Activated CD8-positive, alpha-beta memory T cell treated with anti-CD3 and anti-CD28 coated beads, Interleukin-2, amount 50 U/mL, for 24 hours (primary cell): Measurements from ENCODE around the gene PPDPF.

Experiments
- DNase-seq: peaks from one replicate; pipeline ENCODE4 v3.0.0-alpha.2; 2020; ENCODE audit errors: extremely low read depth

The PPDPF gene

DNA sequence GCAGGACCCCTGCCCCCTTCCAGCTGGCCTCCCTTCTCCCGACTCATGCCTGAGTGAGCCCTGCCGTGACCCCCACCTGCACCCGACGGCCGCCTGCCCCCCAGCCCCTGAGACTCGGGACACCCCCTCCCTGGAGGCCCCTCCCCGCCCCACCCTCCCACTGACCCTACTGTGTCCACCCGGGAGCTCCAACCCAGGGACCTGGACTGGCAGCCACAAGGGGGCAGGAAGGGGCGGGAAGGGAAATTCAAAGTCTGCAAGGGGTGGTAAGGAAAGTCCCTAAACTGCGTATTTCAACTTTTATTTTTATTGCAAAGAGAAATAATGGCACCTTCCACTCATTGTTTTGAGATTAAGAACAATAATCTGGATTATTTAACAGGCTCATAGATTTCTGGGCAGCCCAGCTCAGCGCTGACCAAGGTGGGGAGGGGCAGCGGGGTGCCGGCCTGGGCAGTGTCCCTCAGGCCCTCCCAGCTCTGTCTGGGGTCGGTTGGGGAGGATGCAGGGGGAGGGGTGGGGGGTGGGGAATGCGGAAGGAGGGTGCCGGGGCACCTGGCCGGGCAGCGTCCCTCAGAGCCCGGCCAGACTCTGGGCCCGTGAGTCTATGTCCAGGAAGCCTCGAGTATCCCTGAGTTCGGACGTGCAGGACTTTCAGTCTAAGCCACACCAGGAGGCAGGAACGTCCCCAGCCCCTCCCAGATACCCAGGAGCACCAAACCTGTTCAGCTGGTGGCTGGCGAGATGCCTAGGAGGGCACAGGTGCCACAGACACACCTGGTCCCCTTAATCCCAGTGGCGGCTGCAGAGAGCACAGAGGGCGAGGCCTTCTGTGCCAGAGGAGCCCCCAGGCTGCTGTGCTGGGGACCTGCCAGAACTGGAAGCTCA lies 17.9 kb downstream of the PPDPF start:
- DNase-seq, result no peak

DNA sequence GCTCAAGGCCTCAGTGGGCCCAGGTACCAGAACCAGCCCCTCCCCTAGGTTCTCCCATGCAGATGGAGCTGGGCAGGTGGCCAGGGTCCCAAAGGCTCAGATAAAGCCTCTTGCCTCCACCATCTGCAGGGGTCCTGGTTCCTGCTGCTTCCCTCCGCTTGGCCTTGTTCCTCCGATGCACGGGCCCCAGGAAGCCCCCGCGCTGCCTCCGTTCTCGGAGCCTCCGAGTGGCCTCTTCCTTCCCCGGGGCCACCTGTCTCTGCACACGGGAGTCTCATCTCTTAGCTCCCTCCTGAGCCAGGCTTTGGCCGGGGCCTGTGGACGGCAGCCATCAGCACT lies 18.5 kb downstream of the PPDPF start:
- no peak for DNase-seq

DNA sequence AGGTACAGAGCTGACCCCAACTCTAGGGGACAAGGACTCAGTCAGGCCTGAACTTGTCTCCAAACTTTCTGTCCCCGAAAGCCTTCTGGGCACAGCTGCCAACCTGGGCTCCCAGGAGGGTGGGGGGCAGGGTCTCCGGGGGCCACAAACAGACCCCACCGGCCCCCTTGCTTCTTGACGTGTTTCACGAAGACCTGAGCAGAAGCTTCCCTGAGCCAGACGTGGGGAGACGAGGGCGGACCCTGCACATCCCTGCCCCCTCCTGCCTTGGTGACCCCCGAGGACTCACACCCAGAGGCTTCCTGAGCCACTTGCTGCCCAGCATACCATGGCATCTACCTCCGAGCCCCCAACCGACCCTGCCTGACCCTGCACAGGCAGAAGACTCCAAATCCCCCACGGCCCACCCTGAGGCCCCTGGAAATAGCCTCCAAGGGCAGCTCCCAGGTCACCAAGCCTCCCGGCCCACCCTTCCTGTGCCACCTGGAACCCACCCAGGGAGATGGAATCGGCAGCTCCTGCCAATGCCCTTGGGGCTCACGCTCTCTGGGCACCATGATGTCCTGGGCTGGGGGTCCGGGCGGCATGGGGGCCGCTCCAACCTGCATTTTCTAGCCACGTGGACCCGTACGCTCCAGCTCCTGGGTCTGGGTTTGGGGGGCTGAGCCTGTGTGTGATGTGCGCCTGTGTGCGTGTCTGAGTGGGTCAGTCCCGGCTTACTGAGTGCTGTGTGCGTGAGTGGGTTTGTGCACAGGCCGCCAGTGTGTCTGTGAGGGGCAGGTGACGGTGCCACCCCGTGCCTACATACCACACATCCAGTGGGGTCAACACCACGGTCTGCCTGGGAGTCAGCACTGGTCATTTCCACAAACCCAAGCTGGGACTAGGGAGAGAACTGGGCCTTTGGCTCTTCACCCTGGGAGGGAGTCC lies 19.1 kb downstream of the PPDPF start:
- no peak for DNase-seq

DNA sequence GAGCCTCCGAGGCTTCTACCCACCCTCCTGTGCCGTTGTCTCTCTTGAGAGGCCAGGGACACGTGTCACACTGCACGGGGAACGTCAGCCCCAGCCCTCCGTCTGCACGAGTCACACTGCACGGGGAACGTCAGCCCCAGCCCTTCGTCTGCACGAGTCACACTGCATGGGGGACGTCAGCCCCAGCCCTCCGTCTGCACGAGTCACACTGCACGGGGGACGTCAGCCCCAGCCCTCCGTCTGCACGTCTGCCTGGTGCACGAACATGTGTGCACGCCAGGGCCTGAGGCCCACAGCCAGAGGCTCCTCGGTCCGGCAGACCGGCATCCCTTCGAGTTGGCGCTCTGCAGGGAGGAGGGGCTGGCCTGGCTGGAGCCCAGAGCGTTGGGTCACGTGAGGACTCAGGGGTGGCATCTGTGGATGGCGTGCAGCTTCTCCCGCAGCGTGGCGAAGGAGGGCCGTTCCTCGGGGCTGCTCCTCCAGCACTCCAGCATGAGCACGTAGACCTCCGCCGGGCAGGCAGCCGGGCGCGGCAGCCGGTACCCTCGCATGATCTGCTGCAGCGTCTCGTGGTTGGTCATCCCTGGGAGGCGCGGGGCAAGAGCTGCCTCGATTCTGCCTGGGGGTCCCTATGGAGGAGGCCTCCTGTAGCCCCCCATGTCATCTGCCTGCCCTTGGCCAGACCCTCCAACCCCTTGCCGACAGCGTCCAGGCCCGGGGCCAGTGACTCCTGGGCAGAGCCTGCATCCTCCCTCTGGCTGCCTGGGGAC lies 20.0 kb downstream of the PPDPF start:
- DNase-seq, result no peak

DNA sequence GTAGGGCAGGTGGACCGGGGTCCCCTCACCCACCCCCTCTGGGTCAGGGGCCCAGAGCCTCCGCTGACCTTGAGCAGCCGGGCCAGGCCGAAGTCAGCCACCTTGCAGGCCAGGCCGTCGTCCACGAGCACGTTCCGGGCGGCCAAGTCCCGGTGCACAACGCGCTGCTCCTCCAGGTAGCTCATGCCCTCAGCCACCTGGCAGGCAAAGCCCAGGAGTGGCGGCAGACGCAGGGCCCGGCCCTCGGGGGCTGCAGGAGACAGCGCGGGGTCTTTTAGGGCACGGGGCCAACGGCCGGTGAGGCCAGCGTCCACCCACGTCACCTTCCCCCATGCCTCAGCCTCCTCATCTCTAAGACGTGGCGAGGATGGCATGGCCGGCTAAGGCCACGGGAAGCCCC lies 20.8 kb downstream of the PPDPF start:
- no peak for DNase-seq

DNA sequence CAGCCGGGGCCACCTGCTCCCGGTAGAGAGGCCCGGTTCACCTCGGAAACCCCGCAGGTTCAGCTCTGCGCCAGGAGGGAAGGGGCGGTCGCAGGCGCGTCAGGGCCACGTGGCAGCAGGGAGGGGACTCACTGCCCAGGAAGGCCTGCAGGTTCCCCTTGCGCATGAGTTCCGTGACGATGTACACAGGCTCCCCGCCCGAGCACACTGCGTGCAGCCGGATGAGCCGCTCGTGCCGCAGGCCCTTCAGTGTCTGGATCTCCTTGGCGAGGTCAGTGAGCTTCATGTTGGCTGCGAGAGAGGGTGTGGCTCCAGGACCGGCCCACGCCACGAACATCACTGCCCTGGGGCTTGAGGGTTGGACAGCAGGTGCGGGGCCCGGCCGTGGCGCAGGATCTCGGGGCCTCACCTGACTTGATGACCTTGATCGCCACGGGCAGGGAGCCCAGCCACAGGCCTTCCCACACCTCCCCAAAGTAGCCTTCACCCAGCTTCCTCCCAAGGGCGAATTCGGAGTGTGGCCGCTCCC lies 21.5 kb downstream of the PPDPF start:
- no peak for DNase-seq

DNA sequence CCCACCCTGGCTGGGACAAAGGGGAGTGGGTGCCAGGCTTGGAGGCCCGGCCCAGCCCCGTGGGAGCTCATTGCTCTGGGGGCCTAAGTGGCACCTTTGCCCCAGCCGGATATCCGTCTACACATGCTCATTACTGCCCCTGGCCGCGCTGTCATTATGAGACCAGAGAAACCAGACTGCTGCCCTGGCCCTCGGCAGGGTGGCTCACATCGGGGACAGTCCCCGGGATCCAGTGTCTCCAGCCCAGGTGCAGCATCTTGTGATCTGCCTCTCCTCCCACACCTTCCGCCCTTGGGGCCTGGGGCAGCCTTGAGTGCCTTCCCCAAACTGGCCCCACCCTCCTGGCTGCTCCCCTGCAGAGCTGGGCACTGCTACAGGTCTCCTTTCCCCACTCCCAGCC lies 22.1 kb downstream of the PPDPF start:
- DNase-seq, result no peak

DNA sequence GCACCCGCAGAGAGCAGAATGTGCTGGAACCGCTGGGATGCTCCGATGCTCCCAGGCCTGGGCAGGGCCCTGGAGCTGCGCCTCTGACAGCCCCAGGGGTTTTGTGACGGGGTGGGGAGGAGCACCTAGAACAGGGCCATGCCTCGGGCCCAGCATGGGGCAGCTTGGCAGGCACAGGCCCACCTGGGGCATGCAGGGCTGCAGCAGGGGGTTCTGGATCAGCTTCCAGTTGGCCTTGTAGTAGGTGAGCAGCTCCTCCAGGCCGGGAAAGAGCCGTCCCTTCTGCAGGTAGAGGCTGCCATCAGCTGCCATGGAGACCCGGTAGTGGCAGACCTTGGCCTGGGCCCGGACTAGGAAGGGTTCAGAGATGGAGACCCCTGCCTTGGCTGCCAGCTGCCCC lies 22.6 kb downstream of the PPDPF start:
- DNase-seq, result no peak

DNA sequence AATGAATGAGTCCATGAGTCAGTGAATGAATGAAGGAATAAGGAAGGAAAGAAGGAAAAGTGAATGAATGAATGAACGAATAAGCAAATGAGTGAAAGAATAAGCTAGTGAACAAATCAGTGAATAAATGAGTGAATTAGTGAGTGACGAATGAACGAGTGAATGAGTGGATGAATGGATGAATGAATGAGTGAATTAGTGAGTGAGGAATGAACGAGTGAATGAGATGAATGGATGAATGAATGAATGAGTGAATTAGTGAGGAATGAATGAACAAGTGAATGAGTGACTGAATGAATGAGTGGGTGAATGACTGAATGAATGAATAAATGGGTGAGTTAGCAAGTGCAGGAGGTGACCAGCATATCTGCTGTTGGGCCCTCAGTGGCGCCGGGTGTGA lies 23.2 kb downstream of the PPDPF start:
- DNase-seq, result no peak

DNA sequence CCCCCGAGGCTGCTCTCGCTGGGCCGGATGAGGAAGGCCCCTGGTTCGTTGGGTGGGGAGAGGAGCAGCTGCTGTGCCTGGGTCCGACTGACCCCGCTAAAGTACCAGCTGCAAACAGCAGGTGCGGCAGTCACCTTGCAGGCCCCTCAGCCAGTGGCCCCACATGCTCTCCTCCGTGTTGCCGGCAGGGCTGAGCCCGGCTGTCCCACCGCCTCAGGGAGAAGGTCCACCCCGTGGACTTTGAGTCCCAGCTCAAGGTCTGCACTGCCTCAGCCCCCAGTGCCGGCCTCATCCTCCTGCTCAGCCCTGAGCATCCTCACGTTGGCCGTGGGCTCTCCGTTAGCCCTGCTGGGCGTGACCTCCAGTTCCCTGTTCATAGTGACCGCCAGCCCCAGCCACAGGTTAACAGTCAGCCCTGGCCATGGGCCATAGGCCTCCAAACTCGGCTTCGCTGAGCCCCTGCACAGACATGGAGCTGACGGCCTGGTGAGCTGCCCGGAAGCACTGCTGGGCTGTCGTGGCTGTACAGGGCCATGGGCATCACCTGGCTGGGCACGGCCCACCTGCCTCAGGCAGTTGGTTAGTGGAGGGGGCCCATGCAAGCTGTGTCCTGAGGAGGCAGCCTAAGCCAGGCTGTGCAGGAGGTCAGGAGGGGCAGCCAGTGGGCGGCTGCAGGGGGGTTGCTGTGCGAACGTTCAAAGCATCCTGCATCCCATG lies 23.8 kb downstream of the PPDPF start:
- DNase-seq, result no peak

DNA sequence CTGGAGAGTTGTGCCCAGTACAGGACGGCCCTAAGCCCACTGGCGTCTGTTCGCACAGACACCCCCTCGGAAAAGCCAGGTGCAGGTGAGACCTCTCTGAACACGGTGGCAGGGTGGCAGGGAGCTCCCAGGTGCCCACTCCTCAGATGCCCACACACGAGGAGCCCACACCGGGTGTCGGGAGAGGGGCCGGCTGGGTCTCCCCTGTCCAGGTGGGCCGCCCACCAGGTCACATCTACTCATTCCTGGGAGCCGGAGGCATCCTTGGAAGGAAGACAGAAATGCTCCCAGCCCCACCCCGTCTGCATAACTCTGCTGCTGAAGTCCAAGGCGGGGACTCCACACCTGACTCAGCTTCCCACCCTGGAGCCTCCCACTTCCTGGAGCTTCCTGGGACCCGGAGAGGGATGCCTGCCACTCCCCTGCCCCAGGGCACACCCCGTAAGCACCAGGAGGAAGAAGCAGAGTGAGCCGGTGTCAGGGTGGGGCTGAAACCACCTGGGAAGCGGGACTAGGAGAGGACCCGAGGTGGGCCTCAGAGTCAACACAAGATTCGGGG lies 24.5 kb downstream of the PPDPF start:
- no peak for DNase-seq

DNA sequence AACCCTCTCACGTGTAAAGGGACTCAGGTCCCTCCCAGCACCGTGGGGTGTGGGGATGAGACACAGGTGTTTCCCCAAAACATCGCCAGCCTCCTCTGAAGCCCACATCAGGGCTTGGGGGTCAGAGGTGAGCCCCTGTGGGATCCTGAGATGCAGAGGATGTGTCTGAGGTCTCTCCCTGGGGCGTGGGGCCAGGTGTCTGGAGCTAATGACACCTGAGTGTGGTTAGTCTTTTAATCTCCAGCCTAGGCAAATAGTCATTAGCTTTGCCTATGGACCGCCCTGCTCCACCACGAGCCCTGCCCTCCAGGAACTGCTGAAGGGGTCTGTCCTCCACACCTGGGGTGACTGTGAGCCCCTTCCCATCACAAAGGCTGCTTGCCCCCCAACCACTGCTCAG lies 25.2 kb downstream of the PPDPF start:
- DNase-seq, result no peak

DNA sequence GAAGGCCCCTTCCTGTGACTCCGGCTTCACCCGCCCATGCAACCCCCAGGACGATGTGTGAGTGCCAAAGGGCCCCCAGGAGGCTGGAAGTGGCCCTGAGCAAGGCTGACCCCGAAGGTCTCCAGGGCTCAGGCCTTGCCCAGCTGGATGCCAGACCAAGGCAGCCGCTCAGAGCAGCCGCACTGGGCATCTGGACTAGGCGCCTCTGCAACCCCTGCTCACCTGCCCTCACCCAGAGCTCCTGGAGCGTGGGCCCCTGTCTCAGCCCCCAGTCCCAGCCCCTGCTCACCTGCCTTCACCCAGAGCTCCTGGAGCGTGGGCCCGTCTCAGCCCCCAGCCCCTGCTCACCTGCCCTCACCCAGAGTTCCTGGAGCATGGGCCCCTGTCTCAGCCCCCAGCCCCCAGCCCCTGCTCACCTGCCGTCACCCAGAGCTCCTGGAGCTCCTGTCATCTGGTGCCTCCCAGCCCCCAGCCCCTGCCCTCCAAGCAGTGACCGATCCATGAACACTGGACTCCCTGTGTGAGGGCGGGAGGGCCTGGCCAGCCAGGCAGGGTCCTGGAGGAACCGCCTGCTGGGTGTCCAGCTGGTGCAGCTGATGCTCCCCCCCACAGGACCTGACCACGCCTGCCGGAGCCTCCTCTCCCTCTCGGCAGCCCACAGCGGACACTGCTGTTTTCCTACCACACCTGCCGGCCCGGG lies 25.8 kb downstream of the PPDPF start:
- no peak for DNase-seq

DNA sequence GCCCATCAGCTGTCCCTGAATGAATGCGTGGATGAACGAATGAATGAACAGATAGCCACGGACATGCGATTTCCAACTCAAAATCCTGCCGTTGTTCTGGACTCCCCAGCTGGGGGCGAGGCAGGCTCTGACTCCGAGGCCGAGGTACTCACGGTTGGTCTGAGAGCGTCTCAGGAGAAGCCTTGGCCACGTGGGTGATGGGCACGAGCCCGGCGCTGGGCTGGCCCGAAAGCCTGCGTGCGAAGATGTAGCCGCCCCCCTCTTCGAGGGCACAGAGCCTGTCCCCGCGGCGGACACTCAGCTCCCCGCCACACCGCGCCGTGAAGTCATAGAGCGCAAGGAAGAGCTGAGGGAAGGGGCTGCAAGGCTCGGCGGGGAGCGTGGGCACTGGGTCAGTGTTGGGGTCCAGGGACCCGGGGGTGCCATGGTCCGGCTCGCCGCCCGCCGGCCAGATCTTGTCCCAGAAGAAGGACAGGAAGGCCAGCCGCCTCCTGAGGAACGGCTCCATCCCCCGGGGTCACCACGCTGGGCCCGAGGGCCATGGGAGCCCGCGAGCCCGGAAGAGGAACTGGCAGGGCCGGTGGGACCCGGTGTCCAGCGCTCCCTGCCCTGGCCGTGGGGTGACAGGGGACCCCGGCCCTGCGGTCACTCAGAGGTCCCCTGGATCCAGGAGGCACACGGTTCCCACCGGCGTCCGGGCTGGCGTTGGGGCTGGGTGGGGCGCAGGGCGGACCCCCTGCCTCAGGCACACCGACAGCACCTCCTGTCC lies 26.6 kb downstream of the PPDPF start:
- no peak for DNase-seq

DNA sequence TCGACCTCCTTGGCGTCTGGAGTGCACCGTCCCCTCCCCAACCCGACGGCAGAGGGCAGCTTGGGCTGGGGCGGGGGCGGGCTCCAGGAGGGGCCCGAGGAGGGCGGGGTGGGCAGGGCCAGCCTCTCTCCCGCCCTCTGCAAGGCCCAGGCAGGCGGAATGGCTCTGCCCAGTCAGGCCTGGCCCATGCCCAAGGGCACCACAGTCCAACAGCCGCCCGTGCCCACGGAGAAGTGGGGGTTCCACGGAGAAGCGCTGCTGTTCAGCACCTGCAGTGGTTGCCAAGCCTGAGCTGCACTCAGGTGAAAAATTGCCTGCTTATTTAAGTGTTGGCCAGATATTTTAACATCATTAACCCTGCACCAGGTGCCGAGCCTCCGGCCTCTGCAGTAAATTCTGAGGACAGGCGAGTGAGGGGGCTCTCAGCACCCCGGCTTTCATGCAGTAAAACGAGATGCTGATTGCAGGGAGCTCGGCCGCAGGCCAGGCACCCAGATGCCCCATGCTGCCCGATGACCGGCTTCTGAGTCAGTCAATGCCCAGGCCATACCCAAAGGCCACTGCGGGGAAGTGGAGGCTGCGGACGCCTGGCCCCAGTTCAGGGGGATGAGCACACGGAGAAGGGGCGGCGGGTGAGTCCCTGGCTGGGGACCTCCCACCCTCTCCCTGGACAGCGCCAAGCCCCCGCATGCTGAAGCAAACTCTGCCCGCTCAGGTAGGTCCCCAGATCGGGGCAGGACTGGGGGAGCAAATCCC lies 27.3 kb downstream of the PPDPF start, which contains the start of gene SRMS:
Gene SRMS (minus strand): TSS at position 25 of the 756 bp plus-strand sequence. CDS start 286 bp downstream, outside the sequence.
- DNase-seq, result no peak

DNA sequence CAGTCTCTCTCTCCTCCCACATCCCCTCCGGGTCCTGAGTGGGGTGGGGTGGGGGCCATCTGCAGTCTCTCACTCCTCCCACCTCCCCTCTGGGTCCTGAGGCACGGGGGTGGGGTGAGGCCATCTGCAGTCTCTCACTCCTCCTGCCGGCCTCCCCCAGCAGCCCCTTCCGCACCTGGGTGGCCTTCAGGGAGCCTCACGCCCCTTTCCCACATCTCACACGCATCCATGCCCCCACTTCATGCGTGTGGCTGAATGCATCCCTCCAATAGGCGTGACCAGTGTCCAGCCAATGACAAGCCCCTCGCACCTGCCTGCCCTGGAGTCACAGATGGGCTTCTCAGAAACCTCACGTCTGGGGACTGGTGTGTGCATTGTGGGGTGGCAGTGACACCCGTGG lies 28.0 kb downstream of the PPDPF start:
- DNase-seq, result no peak

DNA sequence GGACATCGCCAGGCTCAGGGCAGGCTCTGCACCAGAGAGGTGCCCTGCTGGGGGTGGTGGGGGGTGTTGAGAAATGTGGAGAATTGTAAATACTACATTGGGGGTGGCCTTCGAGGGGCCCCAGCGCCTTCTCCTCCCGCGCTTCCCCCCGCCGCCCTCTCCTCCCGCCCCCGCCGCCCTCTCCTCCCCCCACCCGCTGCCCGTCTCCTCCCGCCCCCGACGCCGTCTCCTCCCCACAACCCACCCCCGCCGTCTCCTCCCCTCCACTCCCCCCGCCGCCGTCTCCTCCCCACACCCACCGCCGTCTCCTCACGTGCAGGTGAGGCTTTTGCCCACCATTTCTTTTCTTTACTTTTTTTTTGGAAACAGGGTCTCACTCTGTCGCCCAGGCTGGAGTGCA lies 28.5 kb downstream of the PPDPF start:
- no peak for DNase-seq

DNA sequence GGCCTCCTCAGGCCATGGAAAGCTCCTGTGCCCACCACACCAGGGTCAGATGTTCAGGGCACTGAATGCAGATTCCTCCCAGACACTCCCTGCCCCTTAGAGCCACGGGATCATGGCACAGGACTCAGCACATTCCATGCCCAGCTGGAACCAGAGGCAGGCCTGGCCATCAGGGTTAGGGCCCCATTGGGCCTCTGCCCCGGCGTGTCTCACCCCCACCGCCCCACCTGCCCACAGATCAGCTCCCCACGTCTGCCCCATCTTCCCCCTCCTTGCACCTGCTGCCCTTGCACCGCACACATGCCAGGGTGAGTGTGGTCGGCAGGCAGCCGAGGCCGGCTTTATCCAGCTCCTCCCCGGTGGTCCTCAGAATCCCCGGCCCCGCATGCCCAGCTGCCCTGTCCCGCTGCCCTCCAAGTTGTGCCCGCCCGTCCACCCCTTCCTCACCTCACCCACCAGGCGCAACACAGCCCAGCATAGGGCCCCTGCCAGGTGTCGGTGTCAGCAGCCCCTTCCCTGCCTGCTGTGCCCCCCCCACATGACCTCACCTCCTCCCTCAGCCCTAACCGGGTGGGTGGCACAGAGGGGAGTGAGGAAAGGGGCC lies 29.2 kb downstream of the PPDPF start:
- DNase-seq, result no peak
